HTERT RPE-1 (cell line): Measurements from ENCODE around the gene ZSCAN10.

Experiments used
- in situ Hi-C: fragments of 300-500 bp; cut with MboI; formaldehyde crosslinking; loops from 4 replicates; pipeline ENCODE4 v1.14.3; 2020; ENCODE audit warnings: low sequenced_read_pairs

ZSCAN10 gene

GRCh38 chr16:3112058-3112880, 13.2 kb upstream of the ZSCAN10 start, which contains the start of gene ZNF205:
TSS of gene ZNF205 (plus strand) at chr16:3112586. CDS start at chr16:3113431, 845 bp downstream.
- in situ Hi-C loops, result no loop called here

- in situ Hi-C loops, result no loop called here
These were observed 7.3 kb upstream of the ZSCAN10 start for GRCh38 chr16:3106205-3106928.

GRCh38 chr16:3101841-3102470, 2.9 kb upstream of the ZSCAN10 start:
- in situ Hi-C loops, result no loop called here

- in situ Hi-C loops, result no loop called here
These were observed 2.1 kb upstream of the ZSCAN10 start for GRCh38 chr16:3101018-3101840.

GRCh38 chr16:3099732-3100499, 822 bp upstream of the ZSCAN10 start:
- in situ Hi-C loops, result no loop called here

GRCh38 chr16:3099395-3099731, 269 bp upstream of the ZSCAN10 start:
- in situ Hi-C loops, result no loop called here

- in situ Hi-C loops, result no loop called here
These were observed 1.8 kb downstream of the ZSCAN10 start for GRCh38 chr16:3097266-3097665.

GRCh38 chr16:3096362-3096761, 2.7 kb downstream of the ZSCAN10 start:
- in situ Hi-C loops, result no loop called here

GRCh38 chr16:3095869-3096268, 3.2 kb downstream of the ZSCAN10 start:
- in situ Hi-C loops, result no loop called here

GRCh38 chr16:3094289-3095027, 4.6 kb downstream of the ZSCAN10 start:
- in situ Hi-C loops, result no loop called here

GRCh38 chr16:3092501-3092941, 6.6 kb downstream of the ZSCAN10 start:
- in situ Hi-C loops, result no loop called here

GRCh38 chr16:3091551-3091950, 7.5 kb downstream of the ZSCAN10 start:
- in situ Hi-C loops, result no loop called here

GRCh38 chr16:3089717-3090592, 9.1 kb downstream of the ZSCAN10 start:
- in situ Hi-C loops, result no loop called here

- in situ Hi-C loops, result no loop called here
These were observed 10.0 kb downstream of the ZSCAN10 start for GRCh38 chr16:3088925-3089716.

- in situ Hi-C loops, result no loop called here
These were observed 10.6 kb downstream of the ZSCAN10 start for GRCh38 chr16:3088450-3088849.

- in situ Hi-C loops, result no loop called here
These were observed 11.6 kb downstream of the ZSCAN10 start for GRCh38 chr16:3087243-3088235.
